Gastrocnemius medialis (tissue), 4 donors: ENCODE data around the gene LARP1.
"Not testable (repeated sequence)": the region's sequence is repeated elsewhere in the genome, so short reads cannot be mapped to it uniquely, and the experiment has no call there.

ENCODE experiments used
- CTCF ChIP-seq, 5 experiments: fragments of 450-650 bp in 3 of 5; fragments of 200-600 bp in 2 of 5; sonication (generic) in 2 of 5; IDR thresholded peaks in 4 of 5; conservative IDR thresholded peaks in 1 of 5; 1 replicate in 4 of 5; 2 replicates in 1 of 5; pipeline ENCODE4 v1.5.1; 2016 to 2019; ENCODE audit warnings: antibody characterized with exemption in 5 of 5, mild to moderate bottlenecking in 3 of 5, moderate library complexity in 3 of 5
- POLR2A ChIP-seq, 2 donors: fragments of 450-650 bp; IDR thresholded peaks; one replicate each; pipeline ENCODE4 v1.6.1; 2017; ENCODE audit warnings: antibody characterized with exemption in 2 of 2, mild to moderate bottlenecking in 2 of 2, moderate library complexity in 2 of 2

GRCh38 chr5:154735362-154735761 is 19.8 kb upstream of the LARP1 start:
- TF ChIP-seq CTCF (IDR thresholded peaks at IDR 0.05 in 4 of 5, conservative IDR thresholded peaks at IDR 0.05 in 1 of 5); POLR2A (IDR thresholded peaks at IDR 0.05): not testable (repeated sequence)
